Ascending aorta (tissue), 2 donors: ENCODE measurements around the gene GMCL2. TPM values are rescaled to one million over a fixed set of nuclear protein-coding genes. Genes with fewer than 3 reads are reported as not detected.

ENCODE experiments used
- DNase-seq, 2 donors: peaks; one replicate each; pipeline ENCODE4 v3.0.0-alpha.2; 2019; ENCODE audit warnings: low spot score in 2 of 2
- H3K27ac ChIP-seq, 2 donors: fragments of 200-600 bp; sonication (generic); one replicate each; pipeline ENCODE4 v1.5.1; 2016 to 2017; ENCODE audit warnings: mild to moderate bottlenecking in 1 of 2
- H3K27me3 ChIP-seq: fragments of 200-600 bp; sonication (generic); one replicate; pipeline ENCODE4 v1.5.1; 2017
- H3K36me3 ChIP-seq, 2 donors: fragments of 200-600 bp; sonication (generic); one replicate each; pipeline ENCODE4 v1.5.1; 2016
- H3K4me1 ChIP-seq, 2 donors: fragments of 200-600 bp; sonication (generic); one replicate each; pipeline ENCODE4 v1.5.1; 2016 to 2017; ENCODE audit warnings: mild to moderate bottlenecking in 1 of 2
- H3K4me3 ChIP-seq, 2 donors: fragments of 200-600 bp; sonication (generic); one replicate each; pipeline ENCODE4 v1.5.1; 2016 to 2017; ENCODE audit warnings: mild to moderate bottlenecking in 1 of 2
- H3K9me3 ChIP-seq, 2 donors: fragments of 200-600 bp; sonication (generic); one replicate each; pipeline ENCODE4 v1.5.1; 2016
- CTCF ChIP-seq, 3 experiments: fragments of 200-600 bp in 2 of 3; fragments of 450-650 bp in 1 of 3; sonication (generic) in 2 of 3; IDR thresholded peaks; one replicate each; pipeline ENCODE4 v1.5.1; 2016 to 2019; ENCODE audit warnings: antibody characterized with exemption in 3 of 3, mild to moderate bottlenecking in 1 of 3, moderate library complexity in 1 of 3
- intact Hi-C: fragments of 100-400 bp; cut with DNase I; formaldehyde crosslinking; loops from one replicate; pipeline ENCODE4 v1.15.1; 2023
- total RNA-seq: library from RNA; depleted of rRNA; stranded (reverse); fragments of >200 nt; gene quantifications from one replicate; pipeline ENCODE4 v1.1.0, GENCODE V29; 2016

The GMCL2 gene
- total RNA-seq, 1 donor from 2014 or later, result not detected

- Histone ChIP-seq H3K27me3 (no peaks in the 10 kb centered on the region), H3K4me1 (no peaks in the 10 kb centered on the region), H3K27ac (no peak overlapping the region), H3K36me3 (no peaks in the 10 kb centered on the region), H3K9me3 (no peaks in the 10 kb centered on the region), H3K4me3 (no peak overlapping the region)
- DNase-seq, result no peak
- TF ChIP-seq CTCF (IDR thresholded peaks at IDR 0.05), result no peak
- intact Hi-C loops, result no loop called here
These were observed 4.9 kb downstream of the GMCL2 start for GRCh38 chr5:178182158-178182876.

GRCh38 chr5:178180141-178180863, 6.9 kb downstream of the GMCL2 start:
- no peak overlapping the region for H3K4me3 ChIP-seq
- H3K27me3 ChIP-seq, result no peaks in the 10 kb centered on the region
- DNase-seq, result no peak
- H3K9me3 ChIP-seq, result no peaks in the 10 kb centered on the region
- no peak for TF ChIP-seq CTCF (IDR thresholded peaks at IDR 0.05)
- no peak overlapping the region for H3K27ac ChIP-seq
- intact Hi-C loops, result no loop called here
- no peaks in the 10 kb centered on the region for H3K4me1 ChIP-seq
- no peaks in the 10 kb centered on the region for H3K36me3 ChIP-seq

- Histone ChIP-seq H3K27ac (no peak overlapping the region), H3K36me3 (no peaks in the 10 kb centered on the region), H3K4me3 (no peak overlapping the region), H3K9me3 (no peaks in the 10 kb centered on the region), H3K4me1 (no peaks in the 10 kb centered on the region), H3K27me3 (no peaks in the 10 kb centered on the region)
- intact Hi-C loops, result no loop called here
- no peak for DNase-seq
- no peak for TF ChIP-seq CTCF (IDR thresholded peaks at IDR 0.05)
These were observed 9.6 kb downstream of the GMCL2 start for GRCh38 chr5:178177569-178177968.

GRCh38 chr5:178176791-178177190, 10.4 kb downstream of the GMCL2 start:
- Histone ChIP-seq H3K27ac (no peak overlapping the region), H3K36me3 (no peaks in the 10 kb centered on the region), H3K27me3 (no peaks in the 10 kb centered on the region), H3K4me3 (no peak overlapping the region), H3K4me1 (no peaks in the 10 kb centered on the region), H3K9me3 (no peaks in the 10 kb centered on the region)
- intact Hi-C loops, result no loop called here
- no peak for TF ChIP-seq CTCF (IDR thresholded peaks at IDR 0.05)
- DNase-seq, result no peak

- TF ChIP-seq CTCF (IDR thresholded peaks at IDR 0.05), result no peak
- no peak for DNase-seq
- intact Hi-C loops, result no loop called here
These were observed 12.7 kb downstream of the GMCL2 start for GRCh38 chr5:178174456-178174855.

More at GRCh38 chr5:178174456-178174855, 12.7 kb downstream of the GMCL2 start:
- Histone ChIP-seq H3K27me3 (no peaks in the 10 kb centered on the region), H3K27ac (no peak overlapping the region), H3K9me3 (no peaks in the 10 kb centered on the region), H3K4me1 (no peaks in the 10 kb centered on the region), H3K4me3 (no peak overlapping the region), H3K36me3 (no peaks in the 10 kb centered on the region)
